Measurements from ENCODE around the gene JAG1.

Gene JAG1

DNA sequence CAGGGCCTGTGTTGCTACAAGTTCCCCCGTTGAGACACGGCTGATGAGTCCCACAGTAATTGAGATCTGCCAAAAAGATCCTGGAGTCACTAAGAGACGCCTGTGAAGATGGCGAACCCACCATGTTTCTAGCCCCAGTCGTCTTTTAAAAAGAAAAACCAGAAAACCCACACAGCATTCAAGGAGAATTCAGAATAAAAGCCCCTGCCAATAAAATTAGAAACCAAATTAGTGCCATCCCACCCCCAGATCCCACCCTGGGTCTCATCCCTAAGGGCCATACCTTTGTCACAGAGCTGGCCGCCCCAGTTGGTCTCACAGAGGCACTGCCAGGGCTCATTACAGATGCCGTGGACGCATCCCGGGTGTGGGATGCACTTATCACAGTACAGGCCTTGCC, 21.6 kb downstream of the JAG1 start:
- DNase-seq, result no peak

DNA sequence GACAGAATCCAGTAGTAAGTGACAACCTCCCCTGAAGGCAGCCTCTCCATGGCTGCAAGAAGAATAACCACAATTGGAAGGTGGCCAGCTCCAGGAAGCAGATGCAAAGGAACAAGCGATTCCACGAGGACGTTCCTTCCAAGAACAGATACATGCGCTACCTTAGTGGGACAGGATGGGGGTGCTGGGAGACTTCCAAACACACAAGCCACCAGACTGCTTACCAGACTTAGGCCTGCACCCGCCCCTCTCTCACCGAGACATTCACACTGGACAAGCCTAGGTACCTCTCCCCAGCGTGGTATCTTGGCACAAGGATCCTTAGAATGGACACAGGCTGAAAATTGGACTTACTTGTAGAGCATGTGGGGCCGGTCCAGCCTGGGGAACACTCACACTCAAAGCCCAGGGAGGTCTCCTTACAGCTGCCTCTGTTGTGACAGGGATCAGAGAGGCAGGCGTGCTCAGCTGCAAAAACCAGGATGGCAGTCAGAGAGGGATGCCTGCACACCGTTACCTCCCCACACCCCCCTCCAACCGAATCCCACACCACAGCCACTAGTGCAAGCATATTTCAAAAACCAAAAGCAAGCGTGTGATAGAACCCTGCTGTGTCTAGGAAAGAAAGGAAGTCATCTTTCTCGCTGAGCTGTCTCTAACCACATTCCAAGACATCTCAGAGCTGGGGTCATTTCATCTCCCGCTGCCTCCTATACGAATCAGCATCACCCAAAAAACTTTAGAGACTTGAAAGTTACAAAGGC, 22.4 kb downstream of the JAG1 start:
- peak; percentile 77 for DNase-seq

DNA sequence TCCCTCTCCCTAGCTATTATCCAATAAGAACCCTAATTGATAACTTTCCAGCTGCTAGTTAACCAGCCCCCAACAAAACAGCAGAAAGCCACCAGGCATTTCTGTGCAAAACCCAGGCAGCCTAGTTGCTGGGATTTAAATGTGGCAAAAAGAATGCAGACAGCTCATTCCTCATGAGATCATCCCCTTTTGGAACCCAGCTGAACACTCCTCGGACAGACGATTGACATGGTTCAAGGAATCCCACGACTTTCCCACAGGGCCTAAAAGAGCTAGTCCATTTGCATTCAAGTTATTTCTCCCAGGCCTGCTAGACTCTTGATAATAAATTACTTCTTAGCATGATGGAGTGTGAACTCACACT, 24.0 kb downstream of the JAG1 start:
- DNase-seq, result peak; percentile 65

DNA sequence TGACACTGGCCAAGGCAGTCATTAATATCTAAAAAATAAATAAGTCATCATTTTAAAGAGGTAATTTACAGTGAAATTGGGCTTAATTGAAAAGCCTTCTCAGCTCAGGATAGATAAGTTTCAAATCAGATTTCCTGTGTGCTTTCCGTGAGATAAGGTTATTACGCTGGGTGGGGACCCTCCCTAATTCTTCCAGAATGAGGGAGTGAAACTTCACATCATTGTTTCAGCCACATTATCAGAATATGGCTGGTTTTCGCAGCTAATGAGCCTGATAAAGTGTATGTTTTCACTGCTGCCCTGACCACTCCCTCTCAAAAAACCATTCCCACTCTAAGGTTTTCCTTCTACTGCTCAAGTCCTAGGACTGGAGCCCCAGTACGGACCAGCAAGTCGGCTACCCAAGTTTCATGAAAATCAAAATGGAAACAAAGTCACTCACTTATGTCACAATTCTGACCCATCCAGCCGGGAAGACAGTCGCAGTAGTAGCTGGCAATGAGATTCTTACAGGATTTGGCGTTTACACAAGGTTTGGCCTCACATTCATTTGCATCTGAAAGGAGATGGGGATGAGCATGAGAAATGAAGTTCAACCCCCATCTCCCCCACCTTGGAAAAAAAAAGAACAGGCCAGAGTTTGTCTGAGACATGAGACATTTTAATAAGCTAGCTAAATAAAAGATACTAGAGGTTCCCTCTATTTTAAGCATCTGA, 24.6 kb downstream of the JAG1 start:
- no peak for DNase-seq

DNA sequence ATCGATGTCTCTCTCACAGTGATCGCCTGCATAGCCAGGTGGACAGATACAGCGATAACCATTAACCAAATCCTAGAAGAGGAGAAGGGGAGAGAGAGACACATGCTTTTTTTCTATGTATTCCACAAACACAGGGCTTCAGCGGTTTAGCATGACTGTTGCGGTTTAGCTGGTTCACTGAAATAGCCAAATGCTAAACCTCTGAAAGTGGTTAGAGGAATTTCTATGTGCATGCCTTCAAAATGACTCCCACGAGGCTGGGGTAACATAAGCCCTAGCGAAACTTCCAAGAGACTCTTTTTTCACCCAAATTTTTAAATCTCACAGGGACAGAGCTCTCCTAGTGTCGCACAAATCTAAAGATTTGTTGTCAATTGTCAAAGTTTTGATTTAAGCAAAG, 25.1 kb downstream of the JAG1 start:
- peak; percentile 94 for DNase-seq

DNA sequence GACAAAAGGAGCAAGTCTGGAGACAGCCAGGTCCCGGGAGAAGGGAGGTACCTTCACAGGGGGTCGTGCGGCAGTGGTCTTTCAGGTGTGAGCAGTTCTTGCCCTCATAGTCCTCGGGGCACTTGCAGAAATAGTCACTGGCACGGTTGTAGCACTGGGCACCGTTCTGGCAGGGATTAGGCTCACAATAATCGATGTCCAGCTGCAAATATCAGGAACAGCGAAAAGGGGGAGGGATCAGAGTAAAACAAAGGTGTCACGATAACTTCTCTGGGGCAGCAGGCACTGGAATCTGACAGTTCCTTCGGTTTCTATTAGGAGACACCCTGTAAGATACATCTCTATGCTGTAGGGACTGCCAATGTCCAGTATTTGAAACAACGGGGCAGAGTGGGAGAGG, 25.9 kb downstream of the JAG1 start:
- DNase-seq, result no peak

DNA sequence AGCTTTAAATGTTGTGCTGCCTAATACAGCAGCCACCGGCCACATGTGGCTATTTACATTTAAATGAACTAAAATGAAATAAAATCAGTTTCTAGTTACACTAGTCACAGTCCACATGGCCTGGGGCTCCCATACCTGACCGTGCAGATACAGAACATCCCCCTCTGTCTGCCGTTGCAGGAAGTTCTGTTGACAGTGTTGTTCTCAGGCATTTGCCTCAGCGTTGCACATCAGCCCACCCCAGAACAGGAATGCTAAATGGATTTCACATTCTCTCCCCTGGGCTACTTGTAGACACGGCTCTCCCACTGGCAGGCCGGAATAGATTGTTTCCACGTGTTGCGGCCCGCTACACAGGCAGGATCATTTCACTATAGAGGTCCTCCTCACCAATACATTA, 26.3 kb downstream of the JAG1 start:
- peak; percentile 61 for DNase-seq

DNA sequence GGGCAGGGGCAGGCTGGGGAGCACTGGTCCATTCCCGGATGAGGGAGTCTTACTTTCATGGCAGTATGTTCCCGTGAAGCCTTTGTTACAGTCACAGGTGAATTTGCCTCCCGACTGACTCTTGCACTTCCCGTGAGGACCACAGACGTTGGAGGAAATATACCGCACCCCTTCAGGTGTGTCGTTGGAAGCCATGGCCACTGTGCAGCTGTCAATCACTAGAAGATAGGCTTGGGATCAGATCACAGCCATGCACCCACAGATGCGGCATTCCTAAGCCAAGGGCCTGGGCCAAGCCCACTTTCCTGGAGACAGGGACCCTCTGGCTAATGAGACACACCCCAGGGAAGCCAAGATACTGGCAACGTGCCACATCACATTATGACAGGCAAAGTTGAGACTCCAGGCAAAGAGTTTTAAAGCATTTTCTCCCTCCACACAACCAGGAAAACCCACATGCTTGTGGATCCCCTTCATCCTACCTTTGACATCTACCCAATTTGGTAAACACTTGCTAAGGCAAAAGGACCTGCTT, 26.8 kb downstream of the JAG1 start:
- no peak for DNase-seq

DNA sequence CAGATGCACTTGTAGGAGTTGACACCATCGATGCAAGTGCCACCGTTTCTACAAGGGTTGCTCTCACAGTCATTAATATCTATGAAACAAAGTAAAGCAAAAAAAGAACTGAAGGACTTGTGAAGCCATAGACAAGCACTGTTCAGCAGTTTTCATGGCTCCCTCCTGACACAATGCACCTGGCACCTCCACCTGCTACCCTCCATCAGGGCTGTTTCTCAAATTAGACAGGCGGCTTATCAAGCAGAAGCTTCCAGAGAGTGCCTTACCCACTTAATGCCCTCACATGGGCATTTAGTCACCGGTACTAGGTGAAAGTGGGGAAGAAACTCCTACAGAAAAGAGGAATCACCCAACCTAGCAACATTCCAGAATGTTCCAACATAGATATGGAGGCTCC, 27.8 kb downstream of the JAG1 start:
- DNase-seq, result no peak

DNA sequence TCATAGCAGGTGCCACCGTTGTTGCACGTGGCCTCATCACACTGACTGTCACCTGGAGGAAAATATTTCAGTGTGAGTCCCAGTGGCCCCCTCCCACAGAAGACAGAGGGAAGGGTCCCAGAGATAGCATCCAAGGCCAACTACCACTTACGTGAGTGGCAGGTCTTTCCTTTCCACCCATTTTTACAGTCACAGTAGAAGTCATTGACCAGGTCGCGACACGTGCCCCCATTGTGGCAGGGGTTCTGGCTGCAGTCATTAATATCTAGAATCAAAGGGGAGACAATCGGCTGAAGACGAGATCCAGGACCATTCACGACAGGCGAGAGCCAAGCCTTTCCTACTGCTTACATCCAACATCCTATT, 28.6 kb downstream of the JAG1 start:
- DNase-seq, result no peak

DNA sequence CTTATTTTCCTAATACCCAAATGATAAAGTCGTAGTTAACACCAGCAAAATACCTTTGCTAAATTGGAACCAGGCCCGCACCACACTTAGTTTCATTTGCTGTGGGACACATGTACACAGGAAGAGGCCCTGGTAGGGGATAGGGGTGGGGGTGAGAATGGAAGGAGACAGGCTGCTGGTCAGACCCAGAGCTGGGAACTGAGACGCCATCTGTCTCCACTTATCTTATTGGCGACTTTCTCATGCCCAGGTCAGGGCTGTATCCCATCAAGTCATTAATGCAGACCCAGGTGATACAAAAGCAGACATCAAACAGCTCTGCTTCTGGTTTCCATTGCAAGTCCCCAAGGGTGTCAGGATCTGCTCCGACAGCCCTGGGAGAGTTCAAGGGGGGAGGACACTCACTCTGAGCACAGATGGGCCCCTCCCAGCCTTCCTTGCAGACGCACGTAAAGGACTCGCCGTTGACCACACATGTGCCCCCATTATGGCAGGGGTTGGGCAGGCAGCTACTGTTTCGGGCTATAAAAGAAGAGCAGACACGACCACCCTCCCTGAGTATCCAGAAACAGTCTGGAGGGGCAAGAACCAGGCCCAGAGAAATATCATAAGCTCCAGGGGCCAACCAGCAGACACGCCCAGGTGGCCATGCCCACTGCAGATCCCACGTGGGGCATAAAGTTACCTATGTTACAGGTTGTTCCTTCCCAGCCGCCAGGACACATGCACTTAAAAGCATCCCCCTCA, 29.2 kb downstream of the JAG1 start:
- DNase-seq, result no peak

DNA sequence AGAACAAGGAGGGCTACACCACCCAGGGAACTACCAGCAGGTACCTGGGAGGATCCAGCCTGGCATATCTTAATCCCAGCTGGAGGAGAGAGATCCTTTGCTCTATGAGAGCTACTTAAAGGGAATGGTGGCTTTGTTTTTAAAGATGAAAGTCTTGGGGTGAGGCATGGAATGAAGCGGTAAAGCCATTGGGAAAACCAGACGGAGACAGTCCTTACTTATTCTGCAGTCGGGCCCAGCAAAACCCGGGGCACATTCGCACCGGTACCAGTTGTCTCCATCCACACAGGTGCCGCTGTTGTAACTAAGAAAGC, 30.3 kb downstream of the JAG1 start:
- DNase-seq, result no peak

DNA sequence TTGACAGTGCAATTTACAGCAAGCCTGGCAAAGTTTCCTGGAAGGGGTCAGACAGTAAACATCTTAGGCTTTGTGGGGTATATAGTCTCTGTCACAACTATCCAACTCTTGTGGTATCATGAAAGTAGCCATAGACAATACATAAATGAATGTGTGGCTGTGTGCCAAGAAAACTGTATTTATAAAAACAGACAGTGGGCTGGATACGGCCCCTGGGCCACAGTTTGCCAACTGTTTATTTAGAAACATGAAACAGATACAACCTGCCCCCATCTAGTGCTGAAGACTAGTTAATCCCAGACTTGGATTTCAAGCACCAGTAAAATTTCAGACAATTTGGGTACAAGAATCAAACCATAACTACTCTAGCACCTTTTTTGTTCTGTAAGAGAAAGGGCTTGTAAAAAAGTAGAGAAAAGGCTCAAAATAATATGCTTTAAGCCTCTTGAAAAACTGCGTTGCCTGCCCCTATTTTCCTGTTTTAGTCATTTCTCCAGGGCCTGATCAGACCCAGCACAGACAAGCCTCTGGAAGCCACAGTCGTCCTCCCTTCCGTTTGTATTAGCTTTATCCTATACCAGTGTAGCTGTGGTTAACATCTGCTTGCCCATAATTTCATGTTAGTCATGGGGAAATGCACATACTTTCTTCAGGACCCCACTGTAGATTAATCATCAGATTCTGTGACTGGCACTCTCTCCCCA, 30.8 kb downstream of the JAG1 start:
- peak; percentile 62 for DNase-seq

DNA sequence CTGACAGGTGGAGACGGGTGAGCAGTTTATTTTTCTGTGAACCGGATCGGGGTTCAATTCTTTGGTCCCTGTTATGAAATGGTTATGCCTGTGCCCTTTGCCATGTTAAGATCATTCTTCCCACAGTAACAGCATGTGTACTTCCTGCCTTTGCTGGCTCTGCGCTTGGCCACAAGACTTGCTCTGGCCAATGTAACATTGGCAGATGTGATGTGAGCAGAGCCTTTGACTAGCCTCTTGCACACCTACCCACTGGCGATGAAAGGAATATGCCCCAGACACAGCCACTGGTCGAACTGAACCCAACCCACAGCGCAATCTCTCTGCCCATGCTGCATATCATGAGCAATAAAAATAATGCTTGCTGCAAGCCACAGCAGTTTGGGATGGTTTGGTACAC, 31.9 kb downstream of the JAG1 start:
- no peak for DNase-seq

DNA sequence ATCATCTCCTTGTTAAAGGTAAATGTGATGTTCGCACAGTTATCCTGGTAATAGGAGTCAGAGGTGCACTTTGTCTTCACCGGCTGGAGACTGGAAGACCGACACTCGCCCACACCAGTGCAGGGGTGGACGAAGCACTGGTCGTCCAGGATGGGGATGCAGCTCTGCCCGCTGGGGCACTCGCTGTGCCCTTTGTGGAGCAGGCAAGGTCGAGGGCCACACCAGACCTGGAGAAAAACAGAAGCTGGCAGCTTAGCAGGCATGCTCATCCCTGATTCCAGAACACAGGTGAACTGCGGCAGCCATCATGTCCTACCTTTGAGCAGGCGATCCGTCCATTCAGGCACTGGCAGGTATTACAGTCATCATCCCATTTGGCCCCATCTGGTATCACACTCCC, 32.3 kb downstream of the JAG1 start:
- no peak for DNase-seq

DNA sequence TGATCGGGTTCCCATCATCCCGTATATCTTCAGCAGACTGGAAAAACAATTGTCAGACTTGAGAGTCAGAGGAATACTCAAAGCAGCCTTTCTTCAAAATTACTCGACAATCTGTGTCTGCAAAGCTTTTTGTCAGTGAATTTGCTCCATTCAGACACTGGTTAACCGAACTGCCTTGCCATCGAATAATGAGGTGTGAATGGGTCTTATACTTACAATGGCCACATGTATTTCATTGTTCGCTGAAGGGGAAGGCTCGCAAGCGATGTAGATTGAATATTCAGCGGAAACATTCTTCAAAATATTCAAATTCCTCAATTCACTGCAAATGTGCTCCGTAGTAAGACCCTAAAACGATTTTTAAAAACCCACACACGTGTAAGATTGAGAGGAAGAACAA, 32.9 kb downstream of the JAG1 start:
- DNase-seq, result no peak

DNA sequence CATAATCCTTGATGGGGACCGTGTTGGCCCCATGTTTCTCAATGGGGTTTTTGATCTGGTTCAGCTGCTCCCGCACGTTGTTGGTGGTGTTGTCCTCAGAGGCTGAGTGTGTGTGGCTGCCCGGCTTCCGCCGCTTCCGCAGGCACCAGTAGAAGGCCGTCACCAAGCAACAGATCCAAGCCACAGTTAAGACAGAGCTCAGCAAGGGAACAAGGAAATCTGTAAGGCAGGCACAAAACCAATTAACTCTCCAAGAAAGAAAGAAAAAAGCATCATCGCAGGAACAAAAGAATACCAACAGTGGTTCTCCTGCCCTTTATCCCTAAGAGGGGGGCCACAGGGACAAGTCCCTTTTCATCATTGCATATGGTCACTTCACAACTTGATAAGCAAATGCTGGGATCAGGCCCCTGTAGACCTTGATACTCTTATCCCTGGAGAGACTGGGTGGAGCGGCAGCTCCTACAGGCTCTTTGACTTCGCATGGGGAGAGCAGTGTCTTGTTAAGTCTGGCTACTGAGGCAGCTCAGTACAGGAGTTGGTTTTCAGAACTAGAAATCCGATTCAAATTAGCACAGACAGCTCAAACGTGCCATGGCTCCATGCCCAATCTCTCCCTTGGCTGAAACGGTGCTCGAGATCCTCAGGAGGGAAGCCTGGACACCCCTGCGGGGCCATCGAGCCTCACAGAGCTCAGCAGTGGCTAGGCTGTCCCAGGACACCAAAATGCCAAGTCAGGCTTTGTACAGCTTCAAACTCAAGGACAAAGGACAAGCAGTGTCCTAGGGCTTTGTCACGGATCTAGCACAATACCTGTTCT, 33.9 kb downstream of the JAG1 start:
- no peak for DNase-seq

DNA sequence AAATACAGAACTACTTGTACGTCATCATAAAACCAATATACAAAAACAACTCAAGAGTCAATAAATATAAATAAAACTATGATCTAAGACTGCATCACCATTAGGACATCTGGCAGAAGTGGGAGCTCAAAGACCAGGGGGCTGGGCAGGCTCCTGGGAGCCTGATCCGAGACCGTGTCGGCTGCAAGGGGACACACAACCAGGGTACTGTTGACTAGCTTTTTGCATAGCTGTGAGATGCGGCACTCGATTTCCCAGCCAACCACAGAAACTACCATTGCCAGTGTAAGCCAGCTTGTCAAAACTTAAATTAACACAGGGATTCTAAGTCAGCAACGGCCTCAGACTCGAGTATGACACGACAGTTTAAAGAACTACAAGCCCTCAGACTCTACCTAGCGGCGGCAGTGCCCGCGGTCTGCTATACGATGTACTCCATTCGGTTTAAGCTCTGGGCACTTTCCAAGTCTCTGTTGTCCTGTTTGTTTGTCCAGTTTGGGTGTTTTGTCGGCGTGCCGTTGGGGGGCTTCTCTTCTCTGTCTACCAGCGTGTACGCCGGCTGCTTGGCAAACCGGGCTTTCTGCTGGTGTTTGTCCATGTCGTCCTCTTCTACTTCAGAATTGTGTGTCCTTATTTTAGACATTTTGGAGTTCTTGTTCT, 34.6 kb downstream of the JAG1 start:
- DNase-seq, result no peak

DNA sequence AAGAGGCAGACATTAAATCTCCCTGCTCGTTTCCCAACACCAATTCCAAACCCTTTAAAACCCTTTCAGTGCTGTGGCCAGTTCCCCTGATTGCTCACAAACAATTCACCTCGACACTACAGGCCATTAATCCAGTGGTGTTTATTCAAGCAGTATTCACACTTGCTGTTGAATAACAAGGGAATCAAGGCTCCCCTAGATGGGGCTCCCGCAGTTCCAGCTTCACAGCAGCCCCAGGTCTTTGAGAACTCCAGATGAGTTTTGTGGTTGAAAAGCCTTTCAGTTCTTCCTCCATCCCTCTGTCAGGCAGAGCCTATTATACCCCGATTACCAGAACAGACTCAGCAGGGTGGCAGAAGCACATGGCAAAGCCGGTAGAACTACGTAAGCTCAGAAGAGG, 36.2 kb downstream of the JAG1 start:
- no peak for DNase-seq

DNA sequence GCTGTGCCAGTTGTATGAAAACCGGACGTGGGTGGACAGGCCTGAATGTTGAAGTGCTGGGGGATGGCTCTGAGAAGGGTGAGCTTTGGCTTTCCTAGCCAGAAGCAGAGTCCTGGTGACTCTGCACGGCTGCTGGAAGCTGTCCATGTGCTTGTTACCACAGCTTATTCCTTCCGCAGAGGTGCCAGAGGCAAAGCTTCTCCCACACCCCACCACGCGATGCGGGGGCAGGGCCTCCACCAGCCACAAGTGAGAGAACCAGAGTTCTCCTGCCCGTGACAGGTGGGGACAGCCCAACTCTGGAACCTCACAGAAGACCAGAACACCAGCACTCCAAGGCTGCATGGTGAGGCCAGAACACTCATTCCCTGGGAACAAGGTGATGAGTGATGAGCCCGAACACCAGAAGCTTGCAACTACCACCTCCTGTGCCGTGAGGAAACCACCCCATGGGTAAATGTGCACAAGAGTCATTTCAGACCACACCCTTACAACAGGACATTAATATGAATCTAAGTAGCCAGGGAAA, 36.7 kb downstream of the JAG1 start:
- DNase-seq, result no peak

DNA sequence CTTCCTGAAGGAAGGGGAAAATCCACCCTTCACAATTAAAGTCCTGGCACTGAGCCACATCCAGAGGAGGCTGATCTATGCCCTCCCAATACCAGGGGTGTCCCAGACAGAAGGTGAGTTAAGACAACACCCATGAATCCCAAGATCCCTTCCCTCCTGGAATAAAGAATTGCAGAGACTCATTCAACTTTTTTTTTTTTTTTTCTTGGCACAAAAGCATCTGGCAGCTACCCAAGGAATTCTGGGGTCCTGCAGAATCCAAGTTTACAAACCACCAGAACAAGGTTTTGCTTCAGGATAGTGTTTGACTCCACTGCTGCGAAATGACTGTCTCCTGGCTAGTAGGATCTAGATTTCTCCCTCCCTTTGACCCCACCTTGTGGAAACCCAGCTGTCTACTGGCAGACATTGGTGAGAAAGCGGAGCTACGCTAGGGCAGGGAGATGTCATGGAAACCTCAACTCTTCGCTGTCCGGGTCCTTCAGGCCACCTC, 37.4 kb downstream of the JAG1 start:
- DNase-seq, result peak; percentile 71
